Glutamatergic neuron (in vitro differentiated cells): ENCODE results near the gene LPIN3. TPM values are rescaled to one million over a fixed set of nuclear protein-coding genes. Genes with fewer than 3 reads are reported as not detected.

ENCODE experiments used
- DNase-seq: peaks from one replicate; pipeline ENCODE4 v3.0.0; 2022
- H3K27ac Mint-ChIP-seq: one replicate; pipeline ENCODE4 v1.8.0; 2020; ENCODE audit warnings: mild to moderate bottlenecking, mixed read lengths, inconsistent platforms; ENCODE audit not compliant: unreplicated experiment
- H3K27me3 Mint-ChIP-seq: one replicate; pipeline ENCODE4 v1.8.0; 2020; ENCODE audit warnings: mild to moderate bottlenecking, moderate library complexity, mixed read lengths, inconsistent platforms; ENCODE audit not compliant: unreplicated experiment
- H3K36me3 Mint-ChIP-seq: one replicate; pipeline ENCODE4 v1.8.0; 2020; ENCODE audit warnings: mild to moderate bottlenecking, mixed read lengths, inconsistent platforms; ENCODE audit not compliant: unreplicated experiment
- H3K4me1 Mint-ChIP-seq: one replicate; pipeline ENCODE4 v1.8.0; 2020; ENCODE audit warnings: mild to moderate bottlenecking, low read depth, mixed read lengths, inconsistent platforms; ENCODE audit not compliant: unreplicated experiment
- H3K4me3 Mint-ChIP-seq: one replicate; pipeline ENCODE4 v1.8.0; 2020; ENCODE audit warnings: mild to moderate bottlenecking, mixed read lengths, inconsistent platforms; ENCODE audit not compliant: unreplicated experiment
- H3K9me3 Mint-ChIP-seq: one replicate; pipeline ENCODE4 v1.8.0; 2020; ENCODE audit warnings: mild to moderate bottlenecking, moderate library complexity, mixed read lengths, inconsistent platforms; ENCODE audit not compliant: unreplicated experiment
- total RNA-seq: library from RNA; stranded (reverse); fragmentation: NEBNext Ultra II Directional; extraction: Animal tissue kit (Norgen Biotek cat#: 25700); gene quantifications from one replicate; pipeline ENCODE4 v1.2.1, GENCODE V29; 2021; ENCODE audit not compliant: unreplicated experiment
- TF ChIP-seq, protein P1 (sequence below): fragments of 200-600 bp; sonication (generic); IDR thresholded peaks from one replicate; pipeline ENCODE4 v1.5.0; 2021; ENCODE audit not compliant: partially characterized antibody, unreplicated experiment

The LPIN3 gene
- total RNA-seq, 1 donor from 2014 or later, result 5.9 TPM

DNA sequence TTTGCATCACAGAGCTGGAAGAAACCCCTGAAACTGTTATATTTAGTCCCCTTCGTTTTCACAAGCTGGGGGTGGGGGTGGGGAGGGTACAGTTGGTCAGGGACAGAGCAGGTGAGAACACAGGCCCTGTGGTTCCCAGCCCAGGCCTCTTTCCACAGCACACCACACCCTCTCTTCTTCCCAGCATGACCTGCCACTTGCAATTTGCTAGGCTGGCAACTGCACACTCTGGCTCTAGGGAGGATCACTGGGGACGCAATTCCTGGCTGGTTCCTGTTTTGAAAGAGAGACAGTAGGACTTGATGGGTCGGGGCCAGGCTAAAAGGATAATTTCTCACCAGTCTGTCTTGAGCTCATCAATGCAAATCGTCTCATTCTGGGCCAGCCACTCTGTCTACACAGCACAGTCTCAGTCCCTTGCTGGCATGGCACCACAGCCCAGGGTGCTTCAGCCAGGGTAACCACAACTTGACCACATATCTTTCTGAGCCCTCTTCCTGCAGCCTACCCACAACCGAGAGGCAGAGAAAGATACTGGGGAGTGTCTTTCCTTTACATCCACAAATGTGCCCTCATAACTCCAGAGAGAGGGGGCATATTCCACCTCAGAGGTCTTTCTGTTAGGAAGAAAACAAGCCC lies 67.7 kb downstream of the LPIN3 start:
- Mint-ChIP-seq H3K36me3 (no peaks in the 10 kb centered on the region), H3K27me3 (peaks cover 5% of the 10 kb centered on the region), H3K27ac (no peak overlapping the region)

DNA sequence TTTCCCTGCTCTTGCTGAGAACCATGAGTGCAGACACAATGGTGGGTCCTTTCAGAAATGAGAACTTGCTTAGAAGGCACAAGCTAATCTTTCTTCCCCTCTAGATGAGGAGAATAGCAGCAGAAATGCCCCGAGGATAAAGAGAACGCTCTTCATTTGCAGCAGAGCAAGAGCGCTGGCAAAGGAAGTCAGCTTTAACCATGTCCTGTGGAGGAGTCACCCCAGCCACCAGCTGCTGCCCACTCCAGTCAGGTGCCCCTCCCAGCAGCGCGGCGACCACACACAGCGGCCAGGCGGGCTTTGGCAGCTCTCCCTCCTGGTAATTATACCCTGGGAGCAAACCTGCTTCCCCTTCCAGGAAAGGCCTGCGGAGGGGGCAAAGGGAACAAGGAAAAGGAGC lies 68.4 kb downstream of the LPIN3 start:
- no peak overlapping the region for H3K27ac Mint-ChIP-seq
- no peaks in the 10 kb centered on the region for H3K36me3 Mint-ChIP-seq
- no peak for DNase-seq
- H3K9me3 Mint-ChIP-seq, result no peaks in the 10 kb centered on the region
- no peak overlapping the region for H3K4me3 Mint-ChIP-seq
- peaks cover 5% of the 10 kb centered on the region for H3K27me3 Mint-ChIP-seq
- H3K4me1 Mint-ChIP-seq, result peaks cover 3% of the 10 kb centered on the region
- TF ChIP-seq, protein P1, sequence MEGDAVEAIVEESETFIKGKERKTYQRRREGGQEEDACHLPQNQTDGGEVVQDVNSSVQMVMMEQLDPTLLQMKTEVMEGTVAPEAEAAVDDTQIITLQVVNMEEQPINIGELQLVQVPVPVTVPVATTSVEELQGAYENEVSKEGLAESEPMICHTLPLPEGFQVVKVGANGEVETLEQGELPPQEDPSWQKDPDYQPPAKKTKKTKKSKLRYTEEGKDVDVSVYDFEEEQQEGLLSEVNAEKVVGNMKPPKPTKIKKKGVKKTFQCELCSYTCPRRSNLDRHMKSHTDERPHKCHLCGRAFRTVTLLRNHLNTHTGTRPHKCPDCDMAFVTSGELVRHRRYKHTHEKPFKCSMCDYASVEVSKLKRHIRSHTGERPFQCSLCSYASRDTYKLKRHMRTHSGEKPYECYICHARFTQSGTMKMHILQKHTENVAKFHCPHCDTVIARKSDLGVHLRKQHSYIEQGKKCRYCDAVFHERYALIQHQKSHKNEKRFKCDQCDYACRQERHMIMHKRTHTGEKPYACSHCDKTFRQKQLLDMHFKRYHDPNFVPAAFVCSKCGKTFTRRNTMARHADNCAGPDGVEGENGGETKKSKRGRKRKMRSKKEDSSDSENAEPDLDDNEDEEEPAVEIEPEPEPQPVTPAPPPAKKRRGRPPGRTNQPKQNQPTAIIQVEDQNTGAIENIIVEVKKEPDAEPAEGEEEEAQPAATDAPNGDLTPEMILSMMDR, result no peak

More for the DNA sequence above, 67.7 kb downstream of the LPIN3 start:
- no peak overlapping the region for H3K4me3 Mint-ChIP-seq
- TF ChIP-seq, protein P1, result no peak
- no peaks in the 10 kb centered on the region for H3K9me3 Mint-ChIP-seq
- peaks cover 3% of the 10 kb centered on the region for H3K4me1 Mint-ChIP-seq
- no peak for DNase-seq

Other genes with a start within 250 kb of the LPIN3 start
- 458 TPM for gene PLCG1, start 203.3 kb upstream of the LPIN3 start, total RNA-seq
- gene ZHX3, start 23.1 kb upstream of the LPIN3 start, total RNA-seq, result 40.5 TPM
- not detected for gene EMILIN3, start 26.0 kb downstream of the LPIN3 start, total RNA-seq